ENCODE data around the gene FAM72A.
"Not testable (repeated sequence)": the region's sequence is repeated elsewhere in the genome, so short reads cannot be mapped to it uniquely, and the experiment has no call there.

FAM72A gene

GRCh38 chr1:206202789-206203363 is at the start of gene FAM72A:
TSS of gene FAM72A (minus strand) at chr1:206202839. CDS start at chr1:206202025, 814 bp downstream.
- DNase-seq: peak; percentile 99 to 100

GRCh38 chr1:206250953-206251681 is 48.5 kb upstream of the FAM72A start:
- not testable (repeated sequence) for DNase-seq

- not testable (repeated sequence) for DNase-seq
These were observed 43.7 kb upstream of the FAM72A start for GRCh38 chr1:206246129-206246886.

- not testable (repeated sequence) for DNase-seq
These were observed 42.8 kb upstream of the FAM72A start for GRCh38 chr1:206245479-206245878.

- not testable (repeated sequence) for DNase-seq
These were observed 40.7 kb upstream of the FAM72A start for GRCh38 chr1:206243335-206243734.

- not testable (repeated sequence) for DNase-seq
These were observed 37.6 kb upstream of the FAM72A start for GRCh38 chr1:206240288-206240687.

GRCh38 chr1:206235190-206235589 is 32.6 kb upstream of the FAM72A start:
- DNase-seq: not testable (repeated sequence)

DNA sequence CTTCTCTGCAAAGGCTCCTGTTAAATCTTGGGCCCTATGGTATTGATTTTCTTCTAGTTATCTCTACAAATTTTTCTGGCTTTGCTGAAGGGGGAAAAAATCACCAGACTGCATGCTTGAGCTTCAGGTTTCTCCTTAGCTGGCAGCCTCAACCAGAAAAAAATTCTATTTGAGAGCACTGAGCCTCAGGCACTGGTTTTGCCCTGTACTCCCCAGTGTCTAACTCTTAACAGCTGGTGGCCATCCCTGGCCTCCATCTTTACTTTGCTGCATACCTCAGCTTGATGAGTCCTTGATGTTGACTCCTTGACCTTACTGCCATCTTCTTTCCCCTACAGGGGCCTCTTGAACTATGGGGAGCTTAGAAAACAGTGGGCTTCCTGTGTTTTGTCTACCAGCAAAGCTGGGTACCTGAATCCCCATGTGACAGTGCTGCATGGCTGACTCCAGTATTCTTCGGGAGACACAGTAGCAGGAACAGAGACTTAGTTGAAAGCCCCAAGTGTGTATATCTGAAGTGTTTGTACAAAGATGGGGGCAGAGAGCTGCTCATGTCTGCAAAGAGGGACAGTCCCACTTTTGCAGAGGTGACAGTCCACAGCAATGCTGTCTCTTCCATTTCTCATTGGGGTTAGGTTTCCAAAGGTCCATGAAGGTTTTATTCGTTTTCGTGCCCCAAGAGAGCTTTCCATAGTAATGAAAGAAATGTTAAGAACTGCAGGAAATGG is 31.7 kb upstream of the FAM72A start:
- DNase-seq: not testable (repeated sequence)

- not testable (repeated sequence) for DNase-seq
These were observed 30.5 kb upstream of the FAM72A start for GRCh38 chr1:206232970-206233645.

DNA sequence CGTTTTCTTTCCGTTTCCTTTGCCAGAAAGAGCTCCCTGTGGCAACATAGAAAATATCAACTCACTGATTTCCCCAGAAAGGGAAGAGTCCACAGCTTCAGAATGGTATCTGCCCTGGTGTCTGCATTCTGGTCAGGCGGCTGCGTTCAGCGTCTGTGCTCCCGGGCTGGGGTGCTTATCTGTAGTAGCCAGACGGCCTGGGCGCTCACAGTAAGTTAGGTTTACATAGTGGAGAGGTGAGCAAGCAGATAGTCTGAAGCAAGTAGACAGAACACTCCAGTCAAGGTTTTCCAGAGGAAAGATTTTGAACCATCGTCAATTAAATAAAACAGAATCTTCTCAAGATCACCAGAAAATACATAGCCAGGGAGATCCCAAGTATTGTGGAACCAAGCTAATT is 29.4 kb upstream of the FAM72A start:
- DNase-seq: not testable (repeated sequence)

DNA sequence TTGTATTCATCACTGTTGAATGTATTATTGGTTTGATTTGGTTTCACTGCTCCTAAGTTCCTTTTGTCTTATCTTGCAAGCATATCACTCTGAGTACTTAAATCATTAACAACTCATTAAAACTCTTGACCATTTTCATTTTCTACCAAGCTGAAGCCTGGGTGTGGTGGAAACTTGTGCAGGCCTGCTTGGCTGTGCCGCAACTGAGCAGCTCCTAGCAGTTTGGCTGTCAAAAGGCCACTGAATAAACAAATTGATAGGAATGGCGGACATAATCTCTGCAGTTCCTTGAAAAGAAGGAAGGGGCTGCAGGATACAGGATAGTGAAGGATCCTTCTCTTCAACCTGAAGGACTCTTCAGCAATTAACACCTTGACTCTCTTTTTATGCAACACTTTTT is 26.6 kb upstream of the FAM72A start:
- DNase-seq: not testable (repeated sequence)

DNA sequence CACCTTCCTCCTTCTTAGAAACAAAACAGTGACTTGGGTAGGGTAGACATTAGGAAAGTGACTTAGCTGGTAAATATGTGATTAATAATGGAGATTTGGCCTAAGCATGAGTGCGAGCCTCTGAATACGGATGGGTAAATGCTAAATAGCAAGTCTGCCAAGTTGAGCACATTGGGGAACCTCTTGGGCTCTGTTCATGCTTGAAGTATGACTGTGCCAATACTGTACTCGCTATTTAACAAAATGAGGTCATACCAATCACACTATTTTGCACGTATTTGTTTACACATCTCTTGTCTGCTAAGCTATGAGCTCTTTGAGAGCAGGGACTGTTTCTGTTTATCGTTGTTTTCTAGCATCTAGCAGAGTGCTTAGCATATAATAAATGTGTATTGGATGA is 24.2 kb upstream of the FAM72A start:
- DNase-seq: not testable (repeated sequence)

DNA sequence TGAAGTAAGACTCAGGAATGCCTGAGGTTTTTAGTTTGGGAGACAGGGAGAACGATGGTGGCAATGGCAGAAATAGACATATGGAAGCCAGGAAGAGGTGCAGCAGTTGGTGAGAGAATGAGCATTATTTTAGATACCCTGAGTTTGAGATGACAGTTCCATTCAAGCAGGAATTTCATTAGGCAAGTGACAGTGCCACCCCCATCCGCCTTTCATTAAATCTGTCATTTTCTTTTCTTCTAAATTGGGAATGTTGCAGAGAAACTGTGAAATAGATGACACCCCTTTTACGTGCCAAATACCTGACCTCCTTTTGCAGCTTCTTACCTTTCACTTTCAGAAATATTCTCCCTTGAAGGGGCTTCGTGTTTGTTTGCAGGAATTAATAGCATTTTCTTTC is 22.7 kb upstream of the FAM72A start:
- DNase-seq: not testable (repeated sequence)

GRCh38 chr1:206224190-206224776 is 21.6 kb upstream of the FAM72A start:
- not testable (repeated sequence) for DNase-seq

GRCh38 chr1:206221585-206221984 is 18.9 kb upstream of the FAM72A start:
- DNase-seq: not testable (repeated sequence)

GRCh38 chr1:206220332-206221000 is 17.8 kb upstream of the FAM72A start:
- not testable (repeated sequence) for DNase-seq

DNA sequence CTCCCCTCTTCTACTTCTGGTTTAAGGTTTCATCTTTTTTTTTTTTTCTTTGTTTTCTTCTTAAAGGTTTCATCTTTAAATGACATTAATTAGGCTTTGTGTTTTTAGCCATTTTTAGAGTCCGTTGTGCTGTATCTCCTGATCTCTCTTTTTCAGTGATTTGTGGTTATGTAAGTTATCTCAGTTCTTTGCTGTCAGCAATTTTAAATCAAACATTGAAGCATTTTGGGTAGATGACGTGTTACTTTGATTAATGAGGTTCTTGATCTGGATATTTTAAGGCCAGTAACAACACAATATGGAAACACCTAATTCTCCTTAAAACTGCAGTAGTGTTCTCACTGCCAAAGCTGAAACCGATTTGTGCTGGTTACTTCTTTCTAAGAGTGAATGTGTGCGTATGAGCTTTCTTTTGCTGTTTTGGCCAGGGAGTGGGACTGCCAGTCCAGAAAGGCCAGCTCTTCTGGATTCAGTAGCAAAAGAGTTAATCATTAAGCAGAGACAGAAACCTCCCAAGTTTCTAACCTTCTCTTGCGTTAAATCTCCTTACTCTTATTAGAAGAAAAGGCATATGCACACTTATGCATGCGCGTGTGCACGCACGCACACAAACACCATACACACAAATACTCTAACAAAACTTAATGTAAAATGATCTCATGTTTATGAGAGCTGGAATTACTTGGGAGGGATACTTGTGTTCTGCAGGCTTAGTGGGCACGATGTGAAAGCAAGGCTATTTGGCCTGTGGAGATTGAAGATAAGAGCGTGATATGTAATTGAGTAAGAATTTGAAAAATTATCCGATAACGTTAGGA is 17.1 kb upstream of the FAM72A start:
- not testable (repeated sequence) for DNase-seq

GRCh38 chr1:206218765-206219164 is 16.1 kb upstream of the FAM72A start:
- not testable (repeated sequence) for DNase-seq

DNA sequence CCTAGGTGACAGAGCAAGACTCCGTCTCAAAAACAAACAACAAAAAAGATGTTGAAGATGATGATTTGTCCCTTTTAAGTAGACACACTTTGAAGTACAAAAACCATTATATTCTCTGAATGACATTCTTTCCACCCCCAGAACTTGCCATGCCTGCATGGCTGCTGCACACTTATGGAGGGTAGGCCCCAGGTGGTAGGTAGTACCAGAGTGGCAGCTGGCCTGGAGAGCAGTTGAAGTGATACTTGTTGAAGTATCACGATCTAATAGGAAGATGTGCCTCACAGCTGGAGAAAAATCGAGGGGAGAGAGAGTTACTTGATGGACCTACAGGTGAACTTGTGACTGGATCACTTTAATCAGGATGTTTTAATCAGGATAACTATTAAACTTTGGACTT is 15.6 kb upstream of the FAM72A start:
- DNase-seq: not testable (repeated sequence)

Measured in NCI-H187 (cell line).